ENCODE measurements around the gene IFNA21. TPM values are rescaled to one million over a fixed set of nuclear protein-coding genes. Genes with fewer than 3 reads are reported as not detected.
"Not testable (repeated sequence)": the region's sequence is repeated elsewhere in the genome, so short reads cannot be mapped to it uniquely, and the experiment has no call there.

IFNA21 gene
- total RNA-seq, 1 experiment from 2014 or later = not detected

- H3K9me3 ChIP-seq (ENCODE audit: insufficient read depth, low read depth) = no peaks in the 10 kb centered on the region
- H4K20me1 ChIP-seq (ENCODE audit: insufficient read depth) = no peaks in the 10 kb centered on the region
- H3K79me2 ChIP-seq (ENCODE audit: low read depth) = no peaks in the 10 kb centered on the region
- H3K27me3 ChIP-seq (ENCODE audit: insufficient read depth, low read depth) = no peaks in the 10 kb centered on the region
- no peaks in the 10 kb centered on the region for H3K36me3 ChIP-seq (ENCODE audit: low read depth)
- TF ChIP-seq EZH2 (IDR thresholded peaks at IDR 0.05; ENCODE audit: low read depth) = no peak
- no peak for TF ChIP-seq CTCF (conservative IDR thresholded peaks at IDR 0.05)
- no peaks in the 10 kb centered on the region for H3K9me2 ChIP-seq (ENCODE audit: insufficient read depth)
- H3K4me1 ChIP-seq (replicated peaks; ENCODE audit: insufficient read depth) = no peaks in the 10 kb centered on the region
- CTCF ChIA-PET = no interaction called here
- H3K4me3 ChIP-seq = no peak within 1 kb of the TSS
- no peak for DNase-seq
- H3K27ac ChIP-seq = no peak within 1 kb of the TSS
- intact Hi-C loops (cut with micrococcal nuclease; ENCODE audit: unreplicated experiment) = no loop called here
- no peak within 1 kb of the TSS for H2AFZ ChIP-seq
- POLR2A ChIA-PET (ENCODE audit: unreplicated experiment) = no interaction called here
- no peak within 1 kb of the TSS for H3K4me2 ChIP-seq
- no TSS peak for BruUV-seq (replicated peaks)
- H3F3A ChIP-seq (ENCODE audit: insufficient read depth, low read depth) = no peaks in the 10 kb centered on the region
Measured at GRCh38 chr9:21141427-21141882, 25.0 kb downstream of the IFNA21 start, which contains the start of gene IFNW1. TSS of gene IFNW1 (minus strand) at chr9:21141832. CDS start at chr9:21141570, 262 bp downstream.

- intact Hi-C loops (cut with micrococcal nuclease; ENCODE audit: unreplicated experiment) = no loop called here
- Histone ChIP-seq H3K9me3 (ENCODE audit: insufficient read depth, low read depth) (no peaks in the 10 kb centered on the region), H2AFZ (no peak overlapping the region), H3F3A (ENCODE audit: insufficient read depth, low read depth) (no peaks in the 10 kb centered on the region), H3K4me3 (no peak overlapping the region), H4K20me1 (ENCODE audit: insufficient read depth) (no peaks in the 10 kb centered on the region), H3K4me2 (no peak overlapping the region), H3K79me2 (ENCODE audit: low read depth) (no peaks in the 10 kb centered on the region), H3K9me2 (ENCODE audit: insufficient read depth) (no peaks in the 10 kb centered on the region), H3K36me3 (ENCODE audit: low read depth) (no peaks in the 10 kb centered on the region), H3K27ac (no peak overlapping the region), H3K27me3 (ENCODE audit: insufficient read depth, low read depth) (no peaks in the 10 kb centered on the region), H3K4me1 (replicated peaks; ENCODE audit: insufficient read depth) (no peaks in the 10 kb centered on the region)
- POLR2A ChIA-PET (ENCODE audit: unreplicated experiment) = no interaction called here
- CTCF ChIA-PET = no interaction called here
- TF ChIP-seq EZH2 (IDR thresholded peaks at IDR 0.05; ENCODE audit: low read depth) = no peak
- TF ChIP-seq CTCF (conservative IDR thresholded peaks at IDR 0.05) = no peak
- no peak for DNase-seq
- BruUV-seq (replicated peaks) = no TSS peak
Measured at GRCh38 chr9:21137020-21137419, 29.4 kb downstream of the IFNA21 start.

GRCh38 chr9:21135736-21136135 is 30.7 kb downstream of the IFNA21 start:
- TF ChIP-seq CTCF (conservative IDR thresholded peaks at IDR 0.05) (no peak), EZH2 (IDR thresholded peaks at IDR 0.05; ENCODE audit: low read depth) (no peak)
- no peaks in the 10 kb centered on the region for H3K27me3 ChIP-seq (ENCODE audit: insufficient read depth, low read depth)
- H3K9me3 ChIP-seq (ENCODE audit: insufficient read depth, low read depth) = no peaks in the 10 kb centered on the region
- H3K79me2 ChIP-seq (ENCODE audit: low read depth) = no peaks in the 10 kb centered on the region
- no peaks in the 10 kb centered on the region for H3K9me2 ChIP-seq (ENCODE audit: insufficient read depth)
- H3K27ac ChIP-seq = no peak overlapping the region
- intact Hi-C loops (cut with micrococcal nuclease; ENCODE audit: unreplicated experiment) = no loop called here
- BruUV-seq (replicated peaks) = no TSS peak
- no peaks in the 10 kb centered on the region for H3F3A ChIP-seq (ENCODE audit: insufficient read depth, low read depth)
- H3K4me2 ChIP-seq = no peak overlapping the region
- H4K20me1 ChIP-seq (ENCODE audit: insufficient read depth) = no peaks in the 10 kb centered on the region
- POLR2A ChIA-PET (ENCODE audit: unreplicated experiment) = no interaction called here
- no peak overlapping the region for H2AFZ ChIP-seq
- H3K4me3 ChIP-seq = no peak overlapping the region
- CTCF ChIA-PET = no interaction called here
- H3K36me3 ChIP-seq (ENCODE audit: low read depth) = no peaks in the 10 kb centered on the region
- no peak for DNase-seq
- no peaks in the 10 kb centered on the region for H3K4me1 ChIP-seq (replicated peaks; ENCODE audit: insufficient read depth)

- H3K27me3 ChIP-seq (ENCODE audit: insufficient read depth, low read depth); DNase-seq; intact Hi-C loops (cut with micrococcal nuclease; ENCODE audit: unreplicated experiment); H3K9me2 ChIP-seq (ENCODE audit: insufficient read depth); H3K4me1 ChIP-seq (replicated peaks; ENCODE audit: insufficient read depth); H3K4me2 ChIP-seq; CTCF ChIA-PET; H3K79me2 ChIP-seq (ENCODE audit: low read depth); BruUV-seq (replicated peaks); H4K20me1 ChIP-seq (ENCODE audit: insufficient read depth); H3K36me3 ChIP-seq (ENCODE audit: low read depth); H3K9me3 ChIP-seq (ENCODE audit: insufficient read depth, low read depth); POLR2A ChIA-PET (ENCODE audit: unreplicated experiment); H3K4me3 ChIP-seq; H3F3A ChIP-seq (ENCODE audit: insufficient read depth, low read depth); H3K27ac ChIP-seq; H2AFZ ChIP-seq: not testable (repeated sequence)
Measured at GRCh38 chr9:21128186-21128585, 38.3 kb downstream of the IFNA21 start.
